CMK (cell line): ENCODE data around the gene STARD13.

Experiments
- DNase-seq: peaks from one replicate; pipeline ENCODE4 v3.0.0-alpha.2; 2010; ENCODE audit warnings: low read depth

STARD13 gene

GRCh38 chr13:33228648-33229445 lies 56.7 kb downstream of the STARD13 start:
- no peak for DNase-seq

DNA sequence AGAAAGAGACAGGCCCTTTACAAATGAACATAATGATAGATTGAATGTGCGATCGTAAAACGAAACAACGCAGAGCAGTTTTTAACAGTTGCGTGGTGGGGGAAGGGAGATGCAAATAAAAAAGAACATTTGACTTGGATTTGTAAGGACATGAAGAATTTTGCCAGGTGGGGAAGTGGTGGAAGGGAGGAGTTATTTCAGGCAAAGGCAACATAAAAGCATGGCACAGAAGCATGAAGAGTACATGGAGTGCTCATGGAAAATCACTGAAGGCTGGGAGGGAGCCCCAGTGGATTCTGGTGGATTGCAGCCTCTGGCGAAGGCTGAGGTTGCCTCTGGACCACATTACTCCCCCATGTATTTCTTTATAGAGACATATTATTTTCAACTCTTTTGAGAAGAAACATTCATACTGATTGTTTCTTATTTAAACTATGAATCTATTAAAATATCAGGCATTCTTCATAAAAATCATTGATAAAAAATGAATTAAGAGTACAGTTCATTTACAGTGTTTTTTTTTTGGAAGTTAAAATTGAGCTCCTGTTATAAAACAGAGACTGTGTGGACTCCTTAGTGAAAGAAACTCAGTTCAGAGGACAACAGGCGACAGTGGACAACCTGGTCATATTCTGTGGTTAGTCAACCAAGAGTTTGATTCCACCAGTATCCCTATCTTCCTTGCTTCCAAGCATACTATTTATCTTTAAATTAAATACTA lies 57.5 kb downstream of the STARD13 start:
- DNase-seq: no peak

GRCh38 chr13:33224686-33225085 lies 60.9 kb downstream of the STARD13 start:
- no peak for DNase-seq

- DNase-seq: no peak
Observed at GRCh38 chr13:33224191-33224590, 61.4 kb downstream of the STARD13 start.

- no peak for DNase-seq
Observed at GRCh38 chr13:33219926-33220325, 65.6 kb downstream of the STARD13 start.

DNA sequence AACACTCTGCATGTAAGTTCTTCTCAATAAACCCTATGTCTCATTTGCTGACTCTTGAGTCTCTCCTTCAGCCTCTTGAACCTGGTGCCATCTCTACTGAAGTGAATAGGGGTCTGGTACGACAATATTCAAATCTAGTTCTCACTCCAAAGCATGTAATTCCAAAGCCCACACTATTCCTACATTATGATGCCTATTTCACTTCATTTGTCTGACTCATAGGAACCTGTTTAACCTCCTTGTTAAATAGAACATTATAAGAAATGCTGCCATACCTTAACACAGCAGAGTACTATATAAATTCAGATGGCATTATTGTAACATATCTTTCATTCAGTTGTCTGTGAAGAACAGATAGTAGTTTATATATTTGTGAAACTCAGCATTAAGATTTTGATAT lies 67.1 kb downstream of the STARD13 start:
- DNase-seq: no peak

- no peak for DNase-seq
Observed at GRCh38 chr13:33218020-33218419, 67.5 kb downstream of the STARD13 start.

DNA sequence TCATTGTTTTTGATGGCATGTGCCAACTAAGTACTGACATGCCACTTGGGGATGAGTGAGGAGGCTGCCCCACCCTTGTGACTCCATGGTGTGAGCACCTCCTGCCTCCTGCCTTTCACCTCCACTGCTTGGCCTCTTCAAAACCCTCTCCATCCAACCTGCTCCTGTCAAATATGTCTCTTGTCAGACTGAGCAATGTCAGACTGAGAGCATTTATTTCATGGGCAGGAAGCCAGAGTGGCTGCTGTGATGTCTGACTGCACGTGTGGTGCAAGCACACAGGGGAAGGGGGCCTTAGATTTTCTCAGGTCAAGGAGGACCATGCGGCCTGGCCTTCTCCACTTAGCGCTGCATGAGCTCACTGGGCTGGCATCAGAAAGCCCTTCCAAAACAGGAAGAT lies 68.3 kb downstream of the STARD13 start:
- no peak for DNase-seq

- DNase-seq: no peak
Observed at GRCh38 chr13:33213797-33214196, 71.8 kb downstream of the STARD13 start.

DNA sequence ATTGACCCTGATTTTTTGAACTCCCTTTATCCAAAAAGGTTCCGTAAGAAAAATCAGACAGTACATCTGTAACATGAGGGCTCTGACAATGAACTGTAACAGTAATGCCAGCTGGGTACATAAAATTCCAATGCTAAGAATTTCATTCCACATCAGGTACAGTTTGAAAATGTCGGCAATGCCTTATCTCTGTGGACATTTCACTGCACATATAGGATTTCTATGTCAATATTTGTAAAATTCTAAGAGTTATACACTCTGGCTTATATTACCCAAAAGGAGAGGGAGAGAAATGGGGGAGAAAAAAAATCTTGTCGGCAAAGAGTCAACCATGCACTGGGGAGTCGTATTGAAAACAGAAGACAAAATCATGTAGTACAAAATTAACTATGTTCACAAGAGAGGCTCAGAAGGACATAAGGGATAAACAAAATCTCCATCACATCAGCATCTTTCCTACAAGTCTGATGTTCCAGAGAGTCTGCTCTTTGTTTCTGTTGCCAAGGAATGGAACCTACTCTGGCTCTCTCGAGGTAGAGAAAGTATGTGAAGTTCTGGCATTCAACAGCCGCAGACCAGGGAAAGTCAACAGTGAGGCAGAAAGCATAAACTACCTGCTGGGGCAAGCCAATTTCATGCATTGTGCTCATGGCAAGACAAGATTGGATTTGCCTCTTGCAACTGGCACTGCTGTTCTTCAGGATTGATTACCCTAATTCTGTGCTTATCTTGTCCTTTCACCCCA lies 72.4 kb downstream of the STARD13 start:
- DNase-seq: no peak

GRCh38 chr13:33212396-33212795 lies 73.2 kb downstream of the STARD13 start:
- no peak for DNase-seq

DNA sequence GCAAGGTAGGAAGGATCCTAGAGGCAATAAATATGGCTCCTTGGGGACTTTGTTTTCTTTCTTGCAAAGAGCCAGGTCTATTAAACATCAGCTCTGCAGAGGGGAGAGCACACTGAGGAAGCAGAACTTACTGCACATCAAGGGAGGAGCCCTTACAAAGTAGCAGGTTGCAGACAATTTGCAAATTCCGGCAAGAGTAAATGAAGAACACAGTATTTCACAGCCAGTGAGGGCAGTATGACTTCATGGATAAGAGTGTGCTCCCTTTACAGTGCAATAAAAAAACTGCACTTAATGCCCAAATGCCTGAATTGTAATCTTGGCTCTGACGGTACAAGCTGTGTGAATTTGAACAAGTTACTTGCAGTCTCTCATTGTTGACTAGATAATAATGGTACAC lies 75.5 kb downstream of the STARD13 start:
- DNase-seq: no peak

DNA sequence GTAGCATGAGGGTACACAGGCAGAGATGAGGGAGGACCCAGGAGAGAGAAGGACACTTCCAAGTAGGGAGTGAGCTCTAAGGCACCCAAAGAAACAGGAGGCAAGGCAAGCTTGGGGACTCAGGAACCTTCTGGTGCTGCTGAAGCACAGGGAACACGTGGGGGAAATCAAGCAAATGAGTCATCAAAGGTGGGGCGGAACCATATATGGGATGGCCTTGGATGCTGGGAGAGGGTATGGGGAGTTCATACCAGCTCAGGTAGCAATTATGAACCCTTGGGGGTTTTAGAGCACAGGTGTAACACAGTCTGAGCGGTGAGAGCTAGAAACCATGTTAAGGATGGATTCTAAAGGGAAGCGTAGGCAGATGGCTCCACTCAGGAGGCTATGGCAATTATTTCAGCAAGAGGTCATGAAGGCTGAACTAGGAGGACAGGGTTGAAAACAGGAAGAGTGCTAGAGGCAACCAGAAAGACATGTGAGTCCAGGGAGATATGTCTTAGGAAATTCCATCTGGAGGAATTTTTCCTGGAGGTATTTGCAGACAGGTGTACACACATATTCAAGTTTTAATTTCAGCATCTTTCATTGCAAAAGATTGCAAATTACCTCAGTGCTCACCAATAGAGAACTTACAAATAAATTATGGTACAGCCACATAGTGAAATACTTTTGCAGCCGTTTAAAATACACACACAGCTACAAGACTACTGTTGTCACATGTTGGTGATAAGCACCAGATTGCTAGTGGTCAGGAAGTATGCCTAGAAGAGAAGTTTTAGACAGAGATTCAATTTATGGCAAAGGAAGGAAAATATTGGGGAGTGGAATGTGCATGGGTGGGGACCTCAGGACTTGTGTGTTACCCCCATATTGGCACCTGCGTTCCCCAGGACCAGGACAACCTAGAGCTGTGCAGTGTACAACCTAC lies 77.0 kb downstream of the STARD13 start:
- no peak for DNase-seq

- DNase-seq: no peak
Observed at GRCh38 chr13:33207615-33207961, 78.0 kb downstream of the STARD13 start.

GRCh38 chr13:33206945-33207614 lies 78.5 kb downstream of the STARD13 start:
- no peak for DNase-seq

- DNase-seq: no peak
Observed at GRCh38 chr13:33206425-33206824, 79.1 kb downstream of the STARD13 start.

DNA sequence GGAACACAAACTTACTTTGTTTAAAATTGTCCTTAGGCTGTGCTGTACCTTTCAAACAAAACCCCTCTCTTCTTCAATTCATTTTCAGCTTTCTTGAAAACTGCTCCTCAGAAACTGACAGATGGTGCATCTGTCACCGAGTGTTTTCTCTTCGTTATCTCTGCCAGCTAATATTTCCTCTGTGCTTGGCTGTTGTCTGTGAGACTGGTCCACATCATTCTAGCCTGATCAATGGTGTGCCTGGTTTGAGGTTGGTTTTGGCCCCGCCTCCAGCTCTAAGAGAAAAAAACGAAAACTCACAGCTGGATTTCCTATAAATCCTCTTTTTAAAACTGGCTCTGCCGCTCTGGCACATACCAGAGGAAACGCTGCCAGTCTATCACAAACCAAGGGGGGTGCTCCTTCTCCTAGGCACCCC lies 79.7 kb downstream of the STARD13 start:
- DNase-seq: no peak

DNA sequence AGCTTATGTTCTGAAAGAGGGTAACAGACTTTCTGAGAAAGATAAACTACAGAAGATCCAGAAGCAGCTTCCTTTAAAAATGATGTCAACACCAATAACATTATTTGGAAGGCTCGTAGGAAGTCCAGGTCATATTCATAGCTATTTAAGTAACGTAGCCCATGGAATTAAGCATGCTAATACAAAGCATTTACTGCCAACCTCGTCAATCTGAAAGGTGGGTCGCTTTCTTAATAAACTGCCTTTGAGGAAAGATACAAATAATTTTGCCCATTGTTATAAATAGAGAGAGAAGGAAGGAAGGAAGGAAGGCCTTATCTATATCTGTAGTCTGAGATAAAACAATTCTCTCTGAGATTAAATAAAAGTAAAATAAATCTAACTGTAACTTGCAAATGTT lies 80.3 kb downstream of the STARD13 start:
- DNase-seq: no peak

- no peak for DNase-seq
Observed at GRCh38 chr13:33204130-33204927, 81.2 kb downstream of the STARD13 start.

- DNase-seq: no peak
Observed at GRCh38 chr13:33202644-33203169, 82.8 kb downstream of the STARD13 start.
